Lung (tissue), 12 donors: ENCODE measurements around the gene ADAMTSL2. TPM values are rescaled to one million over a fixed set of nuclear protein-coding genes. Genes with fewer than 3 reads are reported as not detected.

Experiments used
- ATAC-seq: fragments of 200-7000 bp; cut with Tn5 transposase; one replicate; pipeline ENCODE4 v1.9.1; 2020; ENCODE audit warnings: moderate number of reproducible peaks; ENCODE audit not compliant: insufficient read depth, low FRiP score
- DNase-seq, 3 donors: peaks; one replicate each; pipeline ENCODE4 v3.0.0-alpha.2; 2013 to 2017
- H3K27ac ChIP-seq, 2 donors: one replicate each; pipeline ENCODE4 v1.5.1; 2013; ENCODE audit warnings: mild to moderate bottlenecking in 2 of 2, moderate library complexity in 2 of 2, control low read depth in 1 of 2, inconsistent platforms in 1 of 2, low read depth in 1 of 2, low read length in 1 of 2
- H3K27me3 ChIP-seq, 3 donors: one replicate each; pipeline ENCODE4 v1.5.1; 2013; ENCODE audit warnings: low read length in 2 of 3; ENCODE audit not compliant: control insufficient read depth in 3 of 3, insufficient read depth in 3 of 3
- H3K36me3 ChIP-seq, 4 donors: one replicate each; pipeline ENCODE4 v1.5.1; 2013; ENCODE audit warnings: low read length in 4 of 4, mild to moderate bottlenecking in 1 of 4, moderate library complexity in 1 of 4; ENCODE audit not compliant: control insufficient read depth in 4 of 4, insufficient read depth in 4 of 4
- H3K4me1 ChIP-seq, 5 donors: one replicate each; pipeline ENCODE4 v1.5.1; 2013; ENCODE audit warnings: low read length in 5 of 5, mild to moderate bottlenecking in 2 of 5, moderate library complexity in 1 of 5; ENCODE audit not compliant: control insufficient read depth in 5 of 5, insufficient read depth in 5 of 5
- H3K4me3 ChIP-seq: one replicate; pipeline ENCODE4 v1.5.1; 2013; ENCODE audit warnings: mild to moderate bottlenecking, control low read depth, moderate library complexity
- H3K9ac ChIP-seq, 2 donors: one replicate each; pipeline ENCODE4 v1.5.1; 2013; ENCODE audit warnings: low read length in 2 of 2, control low read depth in 1 of 2; ENCODE audit not compliant: insufficient read depth in 1 of 2
- H3K9me3 ChIP-seq, 4 donors: one replicate each; pipeline ENCODE4 v1.5.1; 2013; ENCODE audit warnings: low read length in 3 of 4, mild to moderate bottlenecking in 1 of 4, moderate library complexity in 1 of 4; ENCODE audit not compliant: control insufficient read depth in 4 of 4, insufficient read depth in 3 of 4
- CTCF ChIP-seq: IDR thresholded peaks from 2 replicates; pipeline ENCODE4 v1.5.1; 2012; ENCODE audit warnings: mild to moderate bottlenecking; ENCODE audit errors: control extremely low read depth, extremely low read depth
- WGBS, 2 donors: extraction: QIAGEN DNeasy Blood & Tissue Kit; methylation state at CpG; one replicate each; pipeline ENCODE4 v1.1.7; 2013; 5-methylcytosine and 5-hydroxymethylcytosine counted together
- polyA plus RNA-seq, 2 donors: library from polyadenylated mRNA; stranded (reverse); fragments of 200-250 nt; gene quantifications; one replicate each; pipeline ENCODE4 v1.2.1, GENCODE V29; 2013
- total RNA-seq, 2 donors: library from RNA; depleted of rRNA in 1 of 2; stranded (reverse); fragments of >200 nt in 1 of 2; gene quantifications; one replicate each; pipeline ENCODE4 v1.2.1, GENCODE V29; 2014 to 2021
- donor health status: control.
- donor health status: control.
- donor health status: Bipolar disorder and iron deficiency.
- donor health status: healthy.
- donor health status: DM: yes; HTN: yes; CAD: no.

The ADAMTSL2 gene
- total and polyA plus RNA-seq, 4 donors, result 6.4 to 20.6 (median 10.1) TPM

GRCh38 chr9:133508046-133508445 is 26.5 kb upstream of the ADAMTSL2 start:
- Histone ChIP-seq H3K27ac (no peak overlapping the region), H3K4me3 (no peak overlapping the region), H3K4me1 (peaks cover 0 to 43% (median 13%) of the 10 kb centered on the region in 5 donors), H3K9me3 (peaks cover 0 to 3% (median 0%) of the 10 kb centered on the region in 4 donors), H3K36me3 (no peaks in the 10 kb centered on the region), H3K27me3 (no peaks in the 10 kb centered on the region), H3K9ac (no peak overlapping the region)
- ATAC-seq, result no peak
- WGBS, 2 donors, result 86 to 95% methylated on average over 8 of the region's 8 CpGs
- no peak for TF ChIP-seq CTCF
- DNase-seq, result no peak

GRCh38 chr9:133509179-133510083 is 25.1 kb upstream of the ADAMTSL2 start:
- no peak overlapping the region for H3K27ac ChIP-seq
- H3K36me3 ChIP-seq, result no peaks in the 10 kb centered on the region
- ATAC-seq (no peak), DNase-seq (peak; percentile 70 to 84 (median 71))
- no peak overlapping the region for H3K4me3 ChIP-seq
- no peak for TF ChIP-seq CTCF
- no peaks in the 10 kb centered on the region for H3K27me3 ChIP-seq
- WGBS, 2 donors, result 7 to 8% methylated on average over 26 of the region's 26 CpGs
- H3K9ac ChIP-seq, result no peak overlapping the region
- H3K9me3 ChIP-seq, result peaks cover 0 to 3% (median 0%) of the 10 kb centered on the region in 4 donors
- H3K4me1 ChIP-seq, result peaks cover 0 to 55% (median 17%) of the 10 kb centered on the region in 5 donors

- peaks cover 0 to 3% (median 0%) of the 10 kb centered on the region in 4 donors for H3K9me3 ChIP-seq
- ATAC-seq (no peak), DNase-seq (no peak)
- no peak for TF ChIP-seq CTCF
- 93 to 97% methylated on average over 27 of the region's 27 CpGs for WGBS, 2 donors
- no peaks in the 10 kb centered on the region for H3K36me3 ChIP-seq
- no peak overlapping the region for H3K9ac ChIP-seq
- H3K27me3 ChIP-seq, result no peaks in the 10 kb centered on the region
- H3K27ac ChIP-seq, result no peak overlapping the region
- no peak overlapping the region for H3K4me3 ChIP-seq
- peaks cover 3 to 59% (median 14%) of the 10 kb centered on the region in 5 donors for H3K4me1 ChIP-seq
Observed at GRCh38 chr9:133510926-133511505, 23.5 kb upstream of the ADAMTSL2 start.
